ENCODE data around the gene ACYP1. TPM values are rescaled to one million over a fixed set of nuclear protein-coding genes. Genes with fewer than 3 reads are reported as not detected.

ACYP1 gene
- total RNA-seq, result 13.2 TPM
- 10 to 100 TPM; 13.0 to 24.6 (median 15.7) TPM for polyA plus RNA-seq (ENCODE audit: insufficient read depth in 1 of 8, insufficient read length in 8 of 8, low replicate concordance in 1 of 8)
- long read RNA-seq, donor 1, partial matches to known transcripts, result 0 of 4 reads
- long read RNA-seq, donor 1, other reads (novel, unspliced or antisense), result 0 of 4 reads
- long read RNA-seq, donor 2, partial matches to known transcripts, result 0 of 1 reads
- long read RNA-seq, donor 2, other reads (novel, unspliced or antisense), result 0 of 1 reads
- long read RNA-seq, donor 3, partial matches to known transcripts, result 0 of 4 reads
- long read RNA-seq, donor 3, other reads (novel, unspliced or antisense), result 0 of 4 reads
- long read RNA-seq, donor 4, transcript ACYP1-201 (3 exons, 627 nt), result major isoform, 7 of 7 reads
- long read RNA-seq, donor 4, partial matches to known transcripts, result 0 of 7 reads
- long read RNA-seq, donor 4, other reads (novel, unspliced or antisense), result 0 of 7 reads
- long read RNA-seq, donor 5, transcript ACYP1-201 (3 exons, 627 nt), result major isoform, 15 of 16 reads
- long read RNA-seq, donor 5, partial matches to known transcripts, result 0 of 16 reads
- long read RNA-seq, donor 5, other reads (novel, unspliced or antisense), result 0 of 16 reads
- long read RNA-seq, donor 6, transcript ACYP1-201 (3 exons, 627 nt), result major isoform, 8 of 9 reads
- long read RNA-seq, donor 6, partial matches to known transcripts, result 0 of 9 reads
- long read RNA-seq, donor 6, other reads (novel, unspliced or antisense), result 0 of 9 reads
- long read RNA-seq, donor 7, transcript ACYP1-201 (3 exons, 627 nt), result major isoform, 7 of 20 reads
- long read RNA-seq, donor 7, partial matches to known transcripts, result 13 of 20 reads
- long read RNA-seq, donor 7, other reads (novel, unspliced or antisense), result 0 of 20 reads
- long read RNA-seq, donor 8, transcript ACYP1-201 (3 exons, 627 nt), result major isoform, 6 of 21 reads
- long read RNA-seq, donor 8, partial matches to known transcripts, result 13 of 21 reads
- long read RNA-seq, donor 8, other reads (novel, unspliced or antisense), result 0 of 21 reads
- long read RNA-seq, donor 9, transcript ACYP1-201 (3 exons, 627 nt), result major isoform, 6 of 16 reads
- long read RNA-seq, donor 9, partial matches to known transcripts, result 9 of 16 reads
- long read RNA-seq, donor 9, other reads (novel, unspliced or antisense), result 0 of 16 reads
- long read RNA-seq, donor 10, transcript ACYP1-201 (3 exons, 627 nt), result major isoform, 14 of 18 reads
- long read RNA-seq, donor 10, partial matches to known transcripts, result 0 of 18 reads
- long read RNA-seq, donor 10, other reads (novel, unspliced or antisense), result 0 of 18 reads
- long read RNA-seq, donor 11, partial matches to known transcripts, result 17 of 23 reads
- long read RNA-seq, donor 11, other reads (novel, unspliced or antisense), result 0 of 23 reads

DNA sequence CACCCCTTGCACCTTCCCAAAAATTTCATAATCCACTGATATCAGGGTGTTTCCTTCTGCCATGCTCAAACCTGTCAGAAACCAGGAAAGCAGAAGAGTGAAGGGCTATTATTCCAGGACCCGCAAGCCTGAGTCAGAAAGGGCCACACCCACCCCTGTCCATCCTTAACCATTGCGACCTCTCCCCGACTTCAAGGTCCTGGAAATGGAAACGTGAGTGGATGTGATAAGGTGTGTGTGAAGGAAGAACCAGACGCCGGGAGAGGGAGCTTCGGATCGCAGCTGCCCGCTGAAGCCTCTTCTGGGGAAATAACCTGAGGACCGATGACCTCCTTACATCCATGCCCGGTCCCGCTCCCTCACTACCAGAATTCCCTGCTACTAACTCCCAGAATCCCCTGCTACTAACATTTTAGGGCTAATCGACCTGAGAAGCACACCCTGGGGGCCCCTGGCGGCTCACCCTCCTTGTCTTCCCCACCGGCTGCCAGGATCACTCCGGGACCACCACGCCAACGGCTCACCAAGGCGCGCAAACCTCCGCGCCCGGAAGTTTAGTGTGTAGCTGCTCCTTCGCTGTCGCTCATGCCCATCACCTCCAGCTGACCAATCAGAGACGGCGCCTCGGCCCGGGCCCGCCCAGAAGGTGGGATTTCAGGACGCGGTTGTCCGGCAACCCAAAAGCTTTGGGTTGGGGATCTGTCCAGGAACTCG is at the start of gene ACYP1:
ACYP1 (minus strand) TSS at position 534 of the 714 bp plus-strand sequence; CDS start at position 63, 471 bp downstream.
- WGBS (ENCODE audit: insufficient coverage), result 0% methylated on average over 27 of the region's 34 CpGs
- Histone ChIP-seq H3K27ac (ENCODE audit: low read length) (peak within 1 kb of the TSS; percentile 80), H3K36me3 (ENCODE audit: control insufficient read depth, insufficient read depth, low read length) (no peaks in the 10 kb centered on the region), H3K9me3 (replicated peaks; ENCODE audit: control insufficient read depth, low read depth, low read length) (no peaks in the 10 kb centered on the region), H3K4me1 (ENCODE audit: control insufficient read depth, insufficient read depth, low read length) (peaks cover 16% of the 10 kb centered on the region), H3K4me3 (ENCODE audit: low read length) (peak within 1 kb of the TSS; percentile 96), H3K27me3 (ENCODE audit: control insufficient read depth, insufficient read depth, low read length) (no peaks in the 10 kb centered on the region)
- peak; percentile 96 for DNase-seq

DNA sequence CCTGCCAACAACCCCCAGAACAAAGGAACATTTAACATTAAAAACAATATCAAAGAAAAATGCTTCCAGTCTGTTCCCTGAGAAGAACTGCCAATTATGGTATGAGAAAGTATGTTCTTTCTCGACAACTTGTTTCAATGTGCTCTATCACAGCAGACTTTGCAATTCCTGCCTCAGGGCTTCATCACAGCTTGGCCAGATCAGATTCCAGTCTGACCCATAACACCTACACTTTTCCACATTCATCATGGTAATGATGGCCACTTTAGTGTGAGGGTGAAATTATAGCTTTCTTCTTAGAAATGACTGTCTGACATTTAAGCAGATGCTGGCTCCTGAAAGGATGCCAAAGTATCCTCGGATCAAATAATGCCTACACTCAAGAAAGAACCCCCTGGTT is 46.1 kb upstream of the ACYP1 start:
- no peaks in the 10 kb centered on the region for H3K27me3 ChIP-seq (ENCODE audit: control insufficient read depth, insufficient read depth, low read length)
- no peak overlapping the region for H3K4me3 ChIP-seq (ENCODE audit: low read length)
- H3K36me3 ChIP-seq (ENCODE audit: control insufficient read depth, insufficient read depth, low read length), result peaks cover 65% of the 10 kb centered on the region
- H3K9me3 ChIP-seq (replicated peaks; ENCODE audit: control insufficient read depth, low read depth, low read length), result no peaks in the 10 kb centered on the region
- H3K4me1 ChIP-seq (ENCODE audit: control insufficient read depth, insufficient read depth, low read length), result no peaks in the 10 kb centered on the region
- no peak for DNase-seq
- WGBS (ENCODE audit: insufficient coverage), result no CpG with 5 or more reads among the region's 2 CpGs
- no peak overlapping the region for H3K27ac ChIP-seq (ENCODE audit: low read length)

GRCh38 chr14:75107186-75107585 is 43.4 kb upstream of the ACYP1 start:
- WGBS (ENCODE audit: insufficient coverage), result 38% methylated on average over 1 of the region's 3 CpGs
- Histone ChIP-seq H3K4me1 (ENCODE audit: control insufficient read depth, insufficient read depth, low read length) (no peaks in the 10 kb centered on the region), H3K36me3 (ENCODE audit: control insufficient read depth, insufficient read depth, low read length) (peaks cover 61% of the 10 kb centered on the region), H3K9me3 (replicated peaks; ENCODE audit: control insufficient read depth, low read depth, low read length) (no peaks in the 10 kb centered on the region), H3K27ac (ENCODE audit: low read length) (no peak overlapping the region), H3K4me3 (ENCODE audit: low read length) (no peak overlapping the region), H3K27me3 (ENCODE audit: control insufficient read depth, insufficient read depth, low read length) (no peaks in the 10 kb centered on the region)
- no peak for DNase-seq

GRCh38 chr14:75101491-75101890 is 37.7 kb upstream of the ACYP1 start:
- H3K9me3 ChIP-seq (replicated peaks; ENCODE audit: control insufficient read depth, low read depth, low read length), result no peaks in the 10 kb centered on the region
- peaks cover 8% of the 10 kb centered on the region for H3K4me1 ChIP-seq (ENCODE audit: control insufficient read depth, insufficient read depth, low read length)
- peaks cover 62% of the 10 kb centered on the region for H3K36me3 ChIP-seq (ENCODE audit: control insufficient read depth, insufficient read depth, low read length)
- H3K27me3 ChIP-seq (ENCODE audit: control insufficient read depth, insufficient read depth, low read length), result no peaks in the 10 kb centered on the region
- H3K4me3 ChIP-seq (ENCODE audit: low read length), result no peak overlapping the region
- 90% methylated on average over 2 of the region's 4 CpGs for WGBS (ENCODE audit: insufficient coverage)
- H3K27ac ChIP-seq (ENCODE audit: low read length), result no peak overlapping the region
- no peak for DNase-seq

DNA sequence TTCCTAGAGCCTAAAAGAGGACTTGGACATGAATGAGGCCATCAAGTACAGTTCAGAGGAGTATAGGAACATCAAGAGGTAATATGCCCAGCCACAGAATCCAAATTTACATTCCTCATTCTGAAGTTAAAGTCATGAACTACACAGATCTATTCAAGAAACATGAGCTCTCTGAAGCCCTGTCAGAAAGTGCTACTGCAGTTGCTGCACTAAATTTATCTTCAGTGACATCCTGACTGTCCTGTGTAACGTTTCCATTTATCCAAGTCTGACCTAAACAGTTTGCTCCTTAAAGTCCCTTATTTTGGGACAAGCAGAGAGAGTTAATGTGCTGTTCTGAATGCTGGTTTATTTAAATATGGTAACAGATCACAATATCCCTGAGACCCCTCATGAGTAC is 34.9 kb upstream of the ACYP1 start:
- H3K27ac ChIP-seq (ENCODE audit: low read length), result peak overlapping the region; percentile 79
- WGBS (ENCODE audit: insufficient coverage), result no CpG with 5 or more reads among the region's 1 CpG
- peaks cover 55% of the 10 kb centered on the region for H3K36me3 ChIP-seq (ENCODE audit: control insufficient read depth, insufficient read depth, low read length)
- no peaks in the 10 kb centered on the region for H3K27me3 ChIP-seq (ENCODE audit: control insufficient read depth, insufficient read depth, low read length)
- H3K4me1 ChIP-seq (ENCODE audit: control insufficient read depth, insufficient read depth, low read length), result peaks cover 8% of the 10 kb centered on the region
- no peaks in the 10 kb centered on the region for H3K9me3 ChIP-seq (replicated peaks; ENCODE audit: control insufficient read depth, low read depth, low read length)
- peak; percentile 27 for DNase-seq
- H3K4me3 ChIP-seq (ENCODE audit: low read length), result no peak overlapping the region

DNA sequence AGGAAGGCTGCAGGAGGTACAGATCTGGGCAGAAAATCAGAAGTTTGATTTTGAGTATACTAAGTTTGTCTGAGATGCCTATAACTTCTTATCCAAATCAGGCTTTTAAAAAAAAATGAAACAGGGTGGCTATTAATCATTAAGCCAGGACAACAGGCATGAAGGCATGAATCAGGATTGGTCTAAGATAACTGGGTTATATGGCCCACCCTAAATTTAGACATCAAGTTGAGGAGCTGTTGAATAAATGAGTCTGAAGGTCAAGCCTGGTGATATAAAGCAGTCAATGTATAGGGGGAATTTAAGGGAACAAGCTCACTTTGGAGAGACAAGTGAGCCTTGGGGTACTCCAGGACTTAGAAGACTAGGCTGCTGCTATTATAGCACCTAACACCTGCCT is 34.4 kb upstream of the ACYP1 start:
- Histone ChIP-seq H3K27ac (ENCODE audit: low read length) (peak overlapping the region; percentile 79), H3K4me3 (ENCODE audit: low read length) (no peak overlapping the region), H3K36me3 (ENCODE audit: control insufficient read depth, insufficient read depth, low read length) (peaks cover 54% of the 10 kb centered on the region), H3K4me1 (ENCODE audit: control insufficient read depth, insufficient read depth, low read length) (peaks cover 8% of the 10 kb centered on the region), H3K27me3 (ENCODE audit: control insufficient read depth, insufficient read depth, low read length) (no peaks in the 10 kb centered on the region), H3K9me3 (replicated peaks; ENCODE audit: control insufficient read depth, low read depth, low read length) (no peaks in the 10 kb centered on the region)
- no peak for DNase-seq

- WGBS (ENCODE audit: insufficient coverage), result 94% methylated on average over 5 of the region's 6 CpGs
- DNase-seq, result no peak
Measured at GRCh38 chr14:75096959-75097358, 33.1 kb upstream of the ACYP1 start.

DNA sequence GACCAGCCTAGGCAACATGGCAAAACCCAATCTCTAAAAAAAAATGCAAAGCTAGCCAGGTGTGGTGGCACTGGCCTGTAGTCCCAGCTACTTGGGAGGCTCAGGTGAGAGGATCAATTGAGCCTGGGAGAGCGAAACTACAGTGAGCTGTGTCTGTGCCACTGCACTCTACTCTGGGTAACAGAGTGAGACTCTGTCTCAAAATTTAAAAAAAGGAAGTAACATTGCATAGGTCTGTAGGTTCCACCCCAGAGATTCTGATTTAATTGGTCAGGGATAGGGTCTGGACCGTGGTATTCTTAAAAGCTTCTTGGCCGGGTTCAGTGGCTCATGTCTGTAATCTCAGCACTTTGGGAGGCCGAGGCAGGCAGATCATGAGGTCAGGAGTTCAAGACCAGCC is 31.9 kb upstream of the ACYP1 start:
- no peak overlapping the region for H3K27ac ChIP-seq (ENCODE audit: low read length)
- no peak overlapping the region for H3K4me3 ChIP-seq (ENCODE audit: low read length)
- H3K9me3 ChIP-seq (replicated peaks; ENCODE audit: control insufficient read depth, low read depth, low read length), result no peaks in the 10 kb centered on the region
- H3K36me3 ChIP-seq (ENCODE audit: control insufficient read depth, insufficient read depth, low read length), result peaks cover 58% of the 10 kb centered on the region
- peaks cover 8% of the 10 kb centered on the region for H3K4me1 ChIP-seq (ENCODE audit: control insufficient read depth, insufficient read depth, low read length)
- 97% methylated on average over 3 of the region's 4 CpGs for WGBS (ENCODE audit: insufficient coverage)
- no peak for DNase-seq
- H3K27me3 ChIP-seq (ENCODE audit: control insufficient read depth, insufficient read depth, low read length), result no peaks in the 10 kb centered on the region

More at GRCh38 chr14:75096959-75097358, 33.1 kb upstream of the ACYP1 start:
- H3K36me3 ChIP-seq (ENCODE audit: control insufficient read depth, insufficient read depth, low read length), result peaks cover 60% of the 10 kb centered on the region
- H3K4me1 ChIP-seq (ENCODE audit: control insufficient read depth, insufficient read depth, low read length), result peaks cover 8% of the 10 kb centered on the region
- peak overlapping the region; percentile 60 for H3K27ac ChIP-seq (ENCODE audit: low read length)
- H3K27me3 ChIP-seq (ENCODE audit: control insufficient read depth, insufficient read depth, low read length), result no peaks in the 10 kb centered on the region
- no peak overlapping the region for H3K4me3 ChIP-seq (ENCODE audit: low read length)
- H3K9me3 ChIP-seq (replicated peaks; ENCODE audit: control insufficient read depth, low read depth, low read length), result no peaks in the 10 kb centered on the region

GRCh38 chr14:75094896-75095295 is 31.1 kb upstream of the ACYP1 start:
- peaks cover 8% of the 10 kb centered on the region for H3K4me1 ChIP-seq (ENCODE audit: control insufficient read depth, insufficient read depth, low read length)
- H3K27ac ChIP-seq (ENCODE audit: low read length), result no peak overlapping the region
- DNase-seq, result no peak
- no CpG with 5 or more reads among the region's 3 CpGs for WGBS (ENCODE audit: insufficient coverage)
- peaks cover 59% of the 10 kb centered on the region for H3K36me3 ChIP-seq (ENCODE audit: control insufficient read depth, insufficient read depth, low read length)
- no peak overlapping the region for H3K4me3 ChIP-seq (ENCODE audit: low read length)
- no peaks in the 10 kb centered on the region for H3K27me3 ChIP-seq (ENCODE audit: control insufficient read depth, insufficient read depth, low read length)
- H3K9me3 ChIP-seq (replicated peaks; ENCODE audit: control insufficient read depth, low read depth, low read length), result no peaks in the 10 kb centered on the region
